Stomach (tissue), 9 donors: ENCODE measurements around the gene TRMT6. TPM values are rescaled to one million over a fixed set of nuclear protein-coding genes. Genes with fewer than 3 reads are reported as not detected.

Experiments used
- DNase-seq, 2 donors: peaks; one replicate each; pipeline versions ENCODE4 v3.0.0 to v3.0.0-alpha.2; 2013 to 2019
- H3K27ac ChIP-seq, 5 donors: fragments of 200-600 bp in 4 of 5; sonication (generic) in 4 of 5; one replicate each; pipeline ENCODE4 v1.5.1; 2013 to 2019; ENCODE audit warnings: mild to moderate bottlenecking in 1 of 5, moderate library complexity in 1 of 5
- H3K27me3 ChIP-seq, 3 donors: fragments of 200-600 bp; sonication (generic); one replicate each; pipeline ENCODE4 v1.5.1; 2017 to 2019; ENCODE audit warnings: mixed run types in 1 of 3
- H3K36me3 ChIP-seq, 4 donors: fragments of 200-600 bp; sonication (generic); 1 replicate in 3 of 4; 2 replicates in 1 of 4; pipeline ENCODE4 v1.5.1; 2016 to 2019
- H3K4me1 ChIP-seq, 4 donors: fragments of 200-600 bp; sonication (generic); one replicate each; pipeline ENCODE4 v1.5.1; 2016 to 2019
- H3K4me3 ChIP-seq, 4 donors: fragments of 200-600 bp; sonication (generic) in 3 of 4; one replicate each; pipeline ENCODE4 v1.5.1; 2016 to 2019; ENCODE audit warnings: mild to moderate bottlenecking in 1 of 4
- H3K9me3 ChIP-seq, 4 donors: fragments of 200-600 bp; sonication (generic); one replicate each; pipeline ENCODE4 v1.5.1; 2016 to 2019
- CTCF ChIP-seq, 7 experiments: fragments of 450-650 bp in 4 of 7; fragments of 200-600 bp in 3 of 7; sonication (generic) in 3 of 7; IDR thresholded peaks; one replicate each; pipeline ENCODE4 v1.5.1; 2016 to 2019; ENCODE audit warnings: antibody characterized with exemption in 7 of 7, control low read depth in 2 of 7, mild to moderate bottlenecking in 1 of 7
- EP300 ChIP-seq: sonication (generic); formaldehyde crosslinking; IDR thresholded peaks from one replicate; pipeline ENCODE4 v1.6.1; 2017; ENCODE audit warnings: antibody characterized with exemption
- POLR2A ChIP-seq, 4 donors: fragments of 450-650 bp; IDR thresholded peaks; one replicate each; pipeline ENCODE4 v1.6.1; 2016; ENCODE audit warnings: antibody characterized with exemption in 4 of 4, control low read depth in 2 of 4, mild to moderate bottlenecking in 1 of 4, moderate library complexity in 1 of 4
- POLR2AphosphoS5 ChIP-seq, 3 donors: sonication (generic); formaldehyde crosslinking; IDR thresholded peaks; one replicate each; pipeline ENCODE4 v1.6.1; 2016; ENCODE audit warnings: antibody characterized with exemption in 3 of 3
- WGBS, 5 donors: extraction: QIAGEN DNeasy Blood & Tissue Kit in 3 of 5; methylation state at CpG; one replicate each; pipeline versions ENCODE4 v1.1.5 to v1.1.7; 2013 to 2018; 5-methylcytosine and 5-hydroxymethylcytosine counted together
- intact Hi-C: fragments of 100-400 bp; cut with DNase I; formaldehyde crosslinking; loops from one replicate; pipeline ENCODE4 v1.15.1; 2023; ENCODE audit warnings: low total_unique reads
- polyA plus RNA-seq, 3 donors: library from polyadenylated mRNA; stranded (reverse); fragments of 200-250 nt; gene quantifications; one replicate each; pipeline ENCODE4 v1.2.3, GENCODE V29; 2013
- total RNA-seq, 5 donors: library from RNA; depleted of rRNA; stranded (reverse); fragments of >200 nt; gene quantifications; one replicate each; pipeline versions ENCODE4 v1.1.0 to v1.2.3, GENCODE V29; 2014 to 2016
- donor health status: healthy with polysubstance abuse.
- donor health status: Bipolar disorder and iron deficiency.
- donor health status: healthy.

Gene TRMT6
- total and polyA plus RNA-seq, 8 donors = 2.9 to 10.9 (median 8.0) TPM

DNA sequence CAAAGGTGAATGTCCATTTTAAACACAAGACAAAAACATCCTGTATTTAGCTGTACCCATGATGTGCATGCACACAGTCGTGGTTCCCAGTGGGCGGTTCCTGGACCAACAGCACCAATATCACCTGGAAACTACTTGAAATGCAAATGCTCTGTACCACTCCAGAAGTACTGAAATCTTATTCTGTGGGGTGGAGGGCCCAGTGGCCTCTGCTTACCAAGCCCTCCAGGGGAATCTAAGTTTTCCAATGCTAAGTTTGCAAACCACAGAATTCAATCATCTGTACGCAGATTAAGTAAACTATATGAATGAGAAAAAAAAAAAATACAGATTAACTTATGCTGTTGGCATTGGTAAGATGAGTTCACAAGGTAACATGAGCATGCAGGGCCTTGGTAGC is 14.1 kb downstream of the TRMT6 start:
- 51 to 72% (median 58%) methylated on average over 3 of the region's 3 CpGs for WGBS, 5 donors
- Histone ChIP-seq H3K36me3 (peaks cover 21 to 44% (median 42%) of the 10 kb centered on the region in 4 donors), H3K4me1 (no peaks in the 10 kb centered on the region), H3K27me3 (no peaks in the 10 kb centered on the region), H3K9me3 (no peaks in the 10 kb centered on the region), H3K27ac (no peak overlapping the region), H3K4me3 (no peak overlapping the region)
- no peak for DNase-seq
- TF ChIP-seq POLR2AphosphoS5 (IDR thresholded peaks at IDR 0.05) (no peak), EP300 (no peak), CTCF (IDR thresholded peaks at IDR 0.05) (no peak), POLR2A (IDR thresholded peaks at IDR 0.05) (no peak)
- intact Hi-C loops = no loop called here

DNA sequence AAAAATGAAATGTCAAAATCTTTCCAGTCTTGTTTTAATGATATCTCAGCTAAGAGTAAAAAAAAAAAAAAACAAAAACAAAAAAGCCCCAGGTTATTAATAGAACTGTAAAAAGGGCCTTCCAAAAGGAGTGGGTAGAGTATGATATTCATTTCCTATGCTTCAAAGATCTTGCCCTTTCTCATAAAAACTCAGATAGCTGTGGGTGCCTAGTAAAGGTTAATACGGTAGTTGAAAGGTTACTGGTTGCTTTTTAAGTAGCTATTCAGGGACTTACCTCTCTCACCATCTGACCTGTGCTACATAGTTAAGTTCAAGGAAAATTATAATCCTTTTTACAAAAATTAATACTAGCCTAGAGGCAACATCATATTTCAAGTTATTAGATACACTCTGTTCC is 14.9 kb downstream of the TRMT6 start:
- Histone ChIP-seq H3K27ac (no peak overlapping the region), H3K4me1 (no peaks in the 10 kb centered on the region), H3K27me3 (no peaks in the 10 kb centered on the region), H3K36me3 (peaks cover 13 to 36% (median 34%) of the 10 kb centered on the region in 4 donors), H3K9me3 (no peaks in the 10 kb centered on the region), H3K4me3 (no peak overlapping the region)
- 70 to 83% (median 80%) methylated on average over 1 of the region's 1 CpG for WGBS, 5 donors
- intact Hi-C loops = no loop called here
- DNase-seq = no peak
- TF ChIP-seq CTCF (IDR thresholded peaks at IDR 0.05) = no peak
- TF ChIP-seq EP300 = no peak
- TF ChIP-seq POLR2AphosphoS5 (IDR thresholded peaks at IDR 0.05) = no peak
- TF ChIP-seq POLR2A (IDR thresholded peaks at IDR 0.05) = no peak

GRCh38 chr20:5933802-5934436 is 16.4 kb downstream of the TRMT6 start:
- H3K4me3 ChIP-seq = no peak overlapping the region
- intact Hi-C loops = no loop called here
- H3K27ac ChIP-seq = no peak overlapping the region
- H3K27me3 ChIP-seq = no peaks in the 10 kb centered on the region
- DNase-seq = peak in 1 of 2 donors; percentile 24
- H3K9me3 ChIP-seq = no peaks in the 10 kb centered on the region
- no peaks in the 10 kb centered on the region for H3K4me1 ChIP-seq
- TF ChIP-seq CTCF (IDR thresholded peaks at IDR 0.05) = no peak
- TF ChIP-seq POLR2A (IDR thresholded peaks at IDR 0.05) = no peak
- TF ChIP-seq POLR2AphosphoS5 (IDR thresholded peaks at IDR 0.05) = no peak
- no peak for TF ChIP-seq EP300
- WGBS, 5 donors = 59 to 79% (median 68%) methylated on average over 7 of the region's 7 CpGs
- peaks cover 10 to 21% (median 19%) of the 10 kb centered on the region in 4 donors for H3K36me3 ChIP-seq

DNA sequence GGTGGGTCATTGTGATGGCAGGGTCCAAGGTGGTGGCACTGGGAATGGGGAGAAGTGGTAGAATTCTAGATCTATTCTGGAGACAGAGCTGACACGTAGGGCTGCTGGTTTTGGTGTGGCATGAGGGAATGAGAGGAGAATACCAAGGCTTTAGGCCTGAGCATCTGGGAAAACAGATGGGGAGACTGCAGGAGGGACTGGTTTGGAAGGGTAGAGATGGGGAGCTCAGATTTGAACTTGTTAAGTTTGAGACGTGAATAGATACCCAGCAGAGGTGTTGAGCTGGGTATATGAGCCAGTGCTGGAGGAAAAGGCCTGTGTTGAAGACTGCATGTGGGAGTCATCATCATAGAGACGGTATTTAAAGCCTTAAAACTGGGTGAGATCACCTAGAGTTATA is 17.5 kb downstream of the TRMT6 start:
- intact Hi-C loops = no loop called here
- peaks cover 0 to 10% (median 8%) of the 10 kb centered on the region in 4 donors for H3K36me3 ChIP-seq
- no peaks in the 10 kb centered on the region for H3K9me3 ChIP-seq
- 66 to 89% (median 82%) methylated on average over 3 of the region's 3 CpGs for WGBS, 5 donors
- no peak overlapping the region for H3K27ac ChIP-seq
- TF ChIP-seq POLR2AphosphoS5 (IDR thresholded peaks at IDR 0.05) (no peak), CTCF (IDR thresholded peaks at IDR 0.05) (no peak), EP300 (no peak), POLR2A (IDR thresholded peaks at IDR 0.05) (no peak)
- H3K27me3 ChIP-seq = peaks cover 0 to 7% (median 0%) of the 10 kb centered on the region in 3 donors
- no peaks in the 10 kb centered on the region for H3K4me1 ChIP-seq
- DNase-seq = no peak
- H3K4me3 ChIP-seq = no peak overlapping the region
